ENCODE measurements around the gene CAPN3.
"Not testable (repeated sequence)": the region's sequence is repeated elsewhere in the genome, so short reads cannot be mapped to it uniquely, and the experiment has no call there.

Gene CAPN3

DNA sequence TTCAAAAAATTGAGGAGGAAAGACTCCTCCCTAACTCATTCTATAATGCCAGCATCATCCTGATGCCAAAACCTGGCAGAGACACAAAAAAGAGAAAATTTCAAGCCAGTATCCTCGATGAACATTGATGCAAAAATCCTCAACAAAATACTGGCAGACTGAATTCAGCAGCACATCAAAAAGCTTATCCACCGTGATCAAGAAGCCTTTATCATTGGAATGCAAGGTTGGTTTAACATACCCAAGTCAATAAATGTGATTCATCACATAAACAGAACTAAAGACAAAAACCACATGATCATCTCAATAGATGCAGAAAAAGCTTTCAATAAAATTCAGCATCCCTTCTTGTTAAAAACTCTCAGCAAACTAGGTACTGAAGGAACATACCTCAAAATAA, 24.2 kb upstream of the CAPN3 start:
- no peaks in the 10 kb centered on the region for H3K4me1 ChIP-seq (ENCODE audit: control insufficient read depth, insufficient read depth, low read length)
- H3K36me3 ChIP-seq (ENCODE audit: control insufficient read depth, insufficient read depth, low read length), result no peaks in the 10 kb centered on the region
- no peaks in the 10 kb centered on the region for H3K9me3 ChIP-seq (ENCODE audit: control insufficient read depth, low read length)
- WGBS, 2 experiments, result 88 to 93% methylated on average over 2 of the region's 2 CpGs
- H3K4me3 ChIP-seq (ENCODE audit: insufficient read depth, low read depth, low read length), result no peak overlapping the region
- H3K27me3 ChIP-seq (ENCODE audit: control insufficient read depth, insufficient read depth, low read length, poor library complexity, severe bottlenecking), result no peaks in the 10 kb centered on the region
- H3K27ac ChIP-seq (ENCODE audit: insufficient read depth, low read depth, low read length, poor library complexity, severe bottlenecking), result no peak overlapping the region

DNA sequence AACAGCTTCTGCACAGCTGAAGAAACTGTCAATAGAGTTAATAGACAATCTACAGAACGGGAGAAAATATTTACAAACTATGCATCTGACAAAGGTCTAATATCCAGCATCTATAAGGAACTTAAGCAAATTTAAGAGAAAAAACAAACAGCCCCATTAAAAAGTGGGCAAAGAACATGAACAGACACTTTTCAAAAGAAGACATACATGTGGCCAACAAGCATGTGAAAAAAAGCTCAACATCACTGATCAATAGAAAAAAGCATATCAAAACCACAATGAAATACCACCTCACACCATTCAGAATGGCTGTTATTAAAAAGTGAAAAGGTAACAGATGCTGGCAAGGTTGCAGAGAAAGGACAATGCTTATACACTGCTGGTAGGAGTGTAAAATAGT, 22.7 kb upstream of the CAPN3 start:
- H3K9me3 ChIP-seq (ENCODE audit: control insufficient read depth, low read length); H3K4me3 ChIP-seq (ENCODE audit: insufficient read depth, low read depth, low read length); H3K4me1 ChIP-seq (ENCODE audit: control insufficient read depth, insufficient read depth, low read length); H3K27me3 ChIP-seq (ENCODE audit: control insufficient read depth, insufficient read depth, low read length, poor library complexity, severe bottlenecking); H3K36me3 ChIP-seq (ENCODE audit: control insufficient read depth, insufficient read depth, low read length); H3K27ac ChIP-seq (ENCODE audit: insufficient read depth, low read depth, low read length, poor library complexity, severe bottlenecking): not testable (repeated sequence)
- WGBS, 2 experiments, result 75 to 88% methylated on average over 1 of the region's 1 CpG

DNA sequence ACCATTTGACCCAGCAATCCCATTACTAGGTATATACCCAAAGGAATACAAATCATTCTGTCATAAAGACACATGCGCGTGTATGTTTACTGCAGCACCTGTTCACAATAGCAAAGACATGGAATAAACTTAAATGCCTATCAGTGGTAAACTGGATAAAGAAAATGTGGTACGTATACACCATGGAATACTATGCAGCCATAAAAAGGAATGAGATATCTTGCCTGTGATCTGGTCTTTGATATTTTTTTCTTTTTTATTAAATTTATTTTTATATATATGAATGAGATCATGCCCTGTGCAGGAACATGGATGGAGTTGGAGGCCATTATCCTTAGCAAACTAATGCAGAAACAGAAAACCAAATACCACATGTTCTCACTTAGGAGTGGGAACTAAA, 22.2 kb upstream of the CAPN3 start:
- H3K4me1 ChIP-seq (ENCODE audit: control insufficient read depth, insufficient read depth, low read length); H3K27me3 ChIP-seq (ENCODE audit: control insufficient read depth, insufficient read depth, low read length, poor library complexity, severe bottlenecking); H3K27ac ChIP-seq (ENCODE audit: insufficient read depth, low read depth, low read length, poor library complexity, severe bottlenecking); H3K9me3 ChIP-seq (ENCODE audit: control insufficient read depth, low read length); H3K4me3 ChIP-seq (ENCODE audit: insufficient read depth, low read depth, low read length); H3K36me3 ChIP-seq (ENCODE audit: control insufficient read depth, insufficient read depth, low read length): not testable (repeated sequence)
- 92 to 94% methylated on average over 2 to 3 of the region's 3 CpGs for WGBS, 2 experiments

DNA sequence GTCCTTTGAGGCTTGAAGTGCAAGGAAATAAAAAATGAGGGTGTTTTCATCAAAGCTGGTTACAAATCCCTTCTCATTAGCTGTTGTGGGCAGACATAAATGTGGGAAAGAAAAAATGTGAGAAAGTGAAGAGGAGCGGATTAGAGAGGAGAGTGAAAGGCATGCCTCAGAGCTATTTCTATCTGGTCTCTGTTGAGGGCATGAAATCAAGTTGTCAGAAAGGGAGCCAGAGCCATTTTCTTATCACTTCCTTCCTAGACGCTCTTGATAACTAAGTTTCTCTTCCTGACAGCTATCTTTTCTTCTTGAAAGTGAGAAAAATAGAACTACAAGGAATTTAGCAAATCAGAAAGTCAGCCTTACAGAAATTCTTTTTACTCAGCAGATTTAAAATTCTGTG, 20.8 kb upstream of the CAPN3 start:
- no peak overlapping the region for H3K27ac ChIP-seq (ENCODE audit: insufficient read depth, low read depth, low read length, poor library complexity, severe bottlenecking)
- no peaks in the 10 kb centered on the region for H3K4me1 ChIP-seq (ENCODE audit: control insufficient read depth, insufficient read depth, low read length)
- no peaks in the 10 kb centered on the region for H3K36me3 ChIP-seq (ENCODE audit: control insufficient read depth, insufficient read depth, low read length)
- no peak overlapping the region for H3K4me3 ChIP-seq (ENCODE audit: insufficient read depth, low read depth, low read length)
- 89 to 94% methylated on average over 2 of the region's 2 CpGs for WGBS, 2 experiments
- no peaks in the 10 kb centered on the region for H3K9me3 ChIP-seq (ENCODE audit: control insufficient read depth, low read length)
- no peaks in the 10 kb centered on the region for H3K27me3 ChIP-seq (ENCODE audit: control insufficient read depth, insufficient read depth, low read length, poor library complexity, severe bottlenecking)

DNA sequence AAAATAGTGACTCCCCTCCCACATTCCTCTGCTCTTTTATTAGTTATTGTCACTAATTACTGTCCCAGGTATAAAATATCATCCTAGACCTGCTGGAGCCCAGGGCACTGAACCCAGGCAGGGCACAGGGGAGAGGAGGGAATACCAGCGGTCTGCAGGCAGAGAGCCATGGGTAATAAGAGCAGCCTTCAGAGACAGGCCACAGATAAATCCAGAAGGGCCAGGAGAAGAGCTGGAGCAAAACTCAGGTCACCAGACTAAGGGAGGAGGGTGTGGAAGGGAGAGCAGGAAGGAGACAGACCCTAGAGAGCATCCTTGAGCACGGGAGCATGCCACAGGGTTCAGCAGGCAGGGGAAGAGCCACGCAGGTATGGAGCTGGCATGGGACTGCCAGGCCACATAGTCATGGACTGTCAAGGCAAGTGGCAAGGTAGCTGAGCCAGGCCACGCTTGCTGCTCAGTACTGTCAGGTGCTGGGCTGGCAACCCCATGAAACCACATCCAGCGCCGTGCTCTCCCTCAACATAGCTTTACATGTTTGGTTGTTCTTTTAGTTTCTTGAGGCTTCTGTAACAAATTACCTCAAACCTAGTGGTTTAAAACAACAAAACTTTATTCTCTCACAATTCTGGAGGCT, 15.6 kb upstream of the CAPN3 start:
- Histone ChIP-seq H3K27me3 (ENCODE audit: control insufficient read depth, insufficient read depth, low read length, poor library complexity, severe bottlenecking) (no peaks in the 10 kb centered on the region), H3K4me3 (ENCODE audit: insufficient read depth, low read depth, low read length) (no peak overlapping the region), H3K9me3 (ENCODE audit: control insufficient read depth, low read length) (no peaks in the 10 kb centered on the region), H3K27ac (ENCODE audit: insufficient read depth, low read depth, low read length, poor library complexity, severe bottlenecking) (no peak overlapping the region), H3K4me1 (ENCODE audit: control insufficient read depth, insufficient read depth, low read length) (no peaks in the 10 kb centered on the region), H3K36me3 (ENCODE audit: control insufficient read depth, insufficient read depth, low read length) (no peaks in the 10 kb centered on the region)
- WGBS, 2 experiments, result 82 to 86% methylated on average over 6 of the region's 6 CpGs

DNA sequence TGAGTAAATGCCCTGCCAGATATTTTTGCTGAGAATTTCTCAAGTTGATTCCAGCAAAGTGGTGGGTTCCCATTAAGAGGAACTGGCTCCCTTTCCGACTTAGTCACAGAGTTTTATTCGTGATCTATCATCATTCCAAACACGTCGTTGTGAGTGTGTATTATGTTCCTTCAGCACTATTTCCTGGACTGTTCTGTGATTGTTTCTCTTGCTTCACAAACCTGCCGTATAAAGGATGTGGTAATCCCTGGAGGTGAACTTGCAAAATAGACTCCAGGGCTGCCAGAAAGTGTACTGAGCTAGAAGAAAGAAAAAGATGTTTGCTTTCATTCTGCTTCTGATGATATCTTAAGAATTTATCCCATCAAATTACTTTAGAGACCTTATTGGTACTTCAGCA, 14.5 kb upstream of the CAPN3 start:
- Histone ChIP-seq H3K4me1 (ENCODE audit: control insufficient read depth, insufficient read depth, low read length) (no peaks in the 10 kb centered on the region), H3K36me3 (ENCODE audit: control insufficient read depth, insufficient read depth, low read length) (no peaks in the 10 kb centered on the region), H3K9me3 (ENCODE audit: control insufficient read depth, low read length) (no peaks in the 10 kb centered on the region), H3K4me3 (ENCODE audit: insufficient read depth, low read depth, low read length) (no peak overlapping the region), H3K27me3 (ENCODE audit: control insufficient read depth, insufficient read depth, low read length, poor library complexity, severe bottlenecking) (no peaks in the 10 kb centered on the region), H3K27ac (ENCODE audit: insufficient read depth, low read depth, low read length, poor library complexity, severe bottlenecking) (no peak overlapping the region)
- WGBS, 2 experiments, result 95 to 98% methylated on average over 5 of the region's 5 CpGs

DNA sequence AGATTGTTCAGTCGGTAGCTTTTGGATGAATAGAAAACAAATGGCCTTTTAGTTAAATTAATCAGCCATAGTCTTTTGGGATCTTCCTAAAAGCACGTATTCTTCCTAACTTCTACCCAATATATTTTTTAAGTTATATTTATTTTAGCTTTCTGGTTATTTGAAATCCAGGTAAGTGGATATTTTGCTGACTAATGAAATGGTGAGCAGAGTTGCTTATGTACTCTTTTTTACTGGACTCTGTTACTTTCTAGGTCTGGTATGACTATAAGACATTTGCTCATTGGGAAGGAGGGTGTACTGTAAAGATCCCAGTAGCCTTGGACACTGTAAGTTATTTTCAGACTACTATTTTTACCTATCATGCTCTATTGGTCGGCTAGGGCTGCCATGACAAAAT, 13.8 kb upstream of the CAPN3 start:
- Histone ChIP-seq H3K4me1 (ENCODE audit: control insufficient read depth, insufficient read depth, low read length) (no peaks in the 10 kb centered on the region), H3K27me3 (ENCODE audit: control insufficient read depth, insufficient read depth, low read length, poor library complexity, severe bottlenecking) (no peaks in the 10 kb centered on the region), H3K9me3 (ENCODE audit: control insufficient read depth, low read length) (no peaks in the 10 kb centered on the region), H3K36me3 (ENCODE audit: control insufficient read depth, insufficient read depth, low read length) (no peaks in the 10 kb centered on the region), H3K27ac (ENCODE audit: insufficient read depth, low read depth, low read length, poor library complexity, severe bottlenecking) (no peak overlapping the region), H3K4me3 (ENCODE audit: insufficient read depth, low read depth, low read length) (no peak overlapping the region)
- WGBS, 2 experiments, result 89 to 94% methylated on average over 2 of the region's 3 CpGs

DNA sequence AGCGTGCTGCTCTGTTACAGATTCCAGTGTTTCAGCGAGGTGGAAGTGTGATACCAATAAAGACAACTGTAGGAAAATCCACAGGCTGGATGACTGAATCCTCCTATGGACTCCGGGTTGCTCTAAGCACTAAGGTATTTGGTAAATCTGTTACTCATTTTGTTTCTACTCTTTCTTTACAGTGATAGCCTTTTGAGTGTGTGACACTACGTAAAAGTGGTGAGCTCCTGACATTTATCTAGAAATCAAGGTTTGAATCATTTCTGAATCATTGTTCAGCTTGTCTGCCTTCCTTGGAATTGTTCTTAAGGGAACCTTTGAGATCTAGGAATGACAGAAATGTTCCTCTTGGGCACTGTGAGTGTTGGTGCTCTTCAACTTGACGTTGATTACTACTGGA, 11.2 kb upstream of the CAPN3 start:
- no peaks in the 10 kb centered on the region for H3K36me3 ChIP-seq (ENCODE audit: control insufficient read depth, insufficient read depth, low read length)
- no peaks in the 10 kb centered on the region for H3K4me1 ChIP-seq (ENCODE audit: control insufficient read depth, insufficient read depth, low read length)
- no peaks in the 10 kb centered on the region for H3K9me3 ChIP-seq (ENCODE audit: control insufficient read depth, low read length)
- 92 to 95% methylated on average over 5 of the region's 5 CpGs for WGBS, 2 experiments
- H3K27ac ChIP-seq (ENCODE audit: insufficient read depth, low read depth, low read length, poor library complexity, severe bottlenecking), result no peak overlapping the region
- no peak overlapping the region for H3K4me3 ChIP-seq (ENCODE audit: insufficient read depth, low read depth, low read length)
- no peaks in the 10 kb centered on the region for H3K27me3 ChIP-seq (ENCODE audit: control insufficient read depth, insufficient read depth, low read length, poor library complexity, severe bottlenecking)

DNA sequence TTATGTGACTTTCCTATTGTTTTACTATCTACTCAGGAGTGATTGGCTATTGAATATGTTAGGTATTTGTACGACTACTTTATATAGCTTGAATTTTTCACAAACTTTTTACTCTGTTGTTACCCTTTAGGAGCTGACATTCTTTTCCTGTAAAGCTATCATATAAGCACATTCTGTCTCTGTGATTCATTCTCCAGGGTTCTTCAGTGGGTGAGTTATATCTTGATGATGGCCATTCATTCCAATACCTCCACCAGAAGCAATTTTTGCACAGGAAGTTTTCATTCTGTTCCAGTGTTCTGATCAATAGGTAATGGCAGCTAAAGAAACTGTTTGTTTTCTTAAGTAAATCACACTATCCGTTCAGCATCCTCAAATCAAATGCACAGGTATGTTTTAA, 10.1 kb upstream of the CAPN3 start:
- no peak overlapping the region for H3K4me3 ChIP-seq (ENCODE audit: insufficient read depth, low read depth, low read length)
- no peaks in the 10 kb centered on the region for H3K9me3 ChIP-seq (ENCODE audit: control insufficient read depth, low read length)
- no peaks in the 10 kb centered on the region for H3K36me3 ChIP-seq (ENCODE audit: control insufficient read depth, insufficient read depth, low read length)
- no peaks in the 10 kb centered on the region for H3K4me1 ChIP-seq (ENCODE audit: control insufficient read depth, insufficient read depth, low read length)
- H3K27me3 ChIP-seq (ENCODE audit: control insufficient read depth, insufficient read depth, low read length, poor library complexity, severe bottlenecking), result no peaks in the 10 kb centered on the region
- no peak overlapping the region for H3K27ac ChIP-seq (ENCODE audit: insufficient read depth, low read depth, low read length, poor library complexity, severe bottlenecking)
- 85% methylated on average over 2 of the region's 2 CpGs; no CpG with 5 or more reads in 1 of the 2 experiments for WGBS, 2 experiments

DNA sequence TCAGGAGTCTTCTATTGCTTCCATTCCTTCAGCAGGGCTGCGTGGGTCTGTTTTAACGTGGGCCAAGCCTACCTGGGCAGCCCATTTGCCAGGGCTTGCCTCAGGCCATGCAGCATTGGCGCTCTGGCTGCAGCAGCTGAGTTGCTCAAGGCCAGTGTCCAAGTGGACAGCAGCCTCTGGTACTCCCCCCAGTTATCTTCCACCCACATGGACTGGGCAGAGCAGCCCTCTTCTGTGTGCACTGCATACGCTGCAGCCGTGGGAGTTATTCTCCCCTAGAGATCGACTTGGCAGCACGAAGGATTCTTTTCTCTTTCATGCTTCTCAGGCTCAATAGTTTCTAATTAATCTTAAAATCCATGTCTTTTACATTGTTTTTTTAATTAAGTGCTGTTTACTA, 6.9 kb upstream of the CAPN3 start:
- Histone ChIP-seq H3K9me3 (ENCODE audit: control insufficient read depth, low read length) (no peaks in the 10 kb centered on the region), H3K27me3 (ENCODE audit: control insufficient read depth, insufficient read depth, low read length, poor library complexity, severe bottlenecking) (no peaks in the 10 kb centered on the region), H3K36me3 (ENCODE audit: control insufficient read depth, insufficient read depth, low read length) (no peaks in the 10 kb centered on the region), H3K4me1 (ENCODE audit: control insufficient read depth, insufficient read depth, low read length) (no peaks in the 10 kb centered on the region), H3K4me3 (ENCODE audit: insufficient read depth, low read depth, low read length) (no peak overlapping the region), H3K27ac (ENCODE audit: insufficient read depth, low read depth, low read length, poor library complexity, severe bottlenecking) (no peak overlapping the region)
- 94 to 97% methylated on average over 7 of the region's 7 CpGs for WGBS, 2 experiments

DNA sequence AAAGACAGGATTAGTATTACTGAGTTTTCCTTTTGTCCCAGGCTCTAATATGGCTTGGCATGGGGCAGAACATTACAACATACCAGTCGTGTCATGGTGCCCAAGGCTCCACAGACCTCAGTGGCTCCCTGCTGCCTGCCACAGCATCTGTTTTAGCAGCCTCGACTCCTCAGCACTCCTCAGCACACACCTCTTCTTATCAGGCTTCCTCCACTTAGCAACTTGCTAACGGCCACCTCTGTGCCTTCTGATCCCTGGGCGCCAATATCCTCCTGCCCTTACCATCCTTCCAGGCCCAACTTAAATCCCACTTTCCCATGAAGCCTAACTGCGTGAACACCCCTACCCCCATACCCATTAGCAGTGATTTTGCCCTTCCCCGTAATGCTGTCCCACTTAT, 6.2 kb upstream of the CAPN3 start:
- H3K4me3 ChIP-seq (ENCODE audit: insufficient read depth, low read depth, low read length), result no peak overlapping the region
- H3K36me3 ChIP-seq (ENCODE audit: control insufficient read depth, insufficient read depth, low read length), result no peaks in the 10 kb centered on the region
- WGBS, 2 experiments, result 92 to 93% methylated on average over 6 of the region's 6 CpGs
- no peaks in the 10 kb centered on the region for H3K27me3 ChIP-seq (ENCODE audit: control insufficient read depth, insufficient read depth, low read length, poor library complexity, severe bottlenecking)
- H3K4me1 ChIP-seq (ENCODE audit: control insufficient read depth, insufficient read depth, low read length), result no peaks in the 10 kb centered on the region
- H3K27ac ChIP-seq (ENCODE audit: insufficient read depth, low read depth, low read length, poor library complexity, severe bottlenecking), result no peak overlapping the region
- H3K9me3 ChIP-seq (ENCODE audit: control insufficient read depth, low read length), result no peaks in the 10 kb centered on the region
